ENCODE results near the gene TNFRSF14.

DNA sequence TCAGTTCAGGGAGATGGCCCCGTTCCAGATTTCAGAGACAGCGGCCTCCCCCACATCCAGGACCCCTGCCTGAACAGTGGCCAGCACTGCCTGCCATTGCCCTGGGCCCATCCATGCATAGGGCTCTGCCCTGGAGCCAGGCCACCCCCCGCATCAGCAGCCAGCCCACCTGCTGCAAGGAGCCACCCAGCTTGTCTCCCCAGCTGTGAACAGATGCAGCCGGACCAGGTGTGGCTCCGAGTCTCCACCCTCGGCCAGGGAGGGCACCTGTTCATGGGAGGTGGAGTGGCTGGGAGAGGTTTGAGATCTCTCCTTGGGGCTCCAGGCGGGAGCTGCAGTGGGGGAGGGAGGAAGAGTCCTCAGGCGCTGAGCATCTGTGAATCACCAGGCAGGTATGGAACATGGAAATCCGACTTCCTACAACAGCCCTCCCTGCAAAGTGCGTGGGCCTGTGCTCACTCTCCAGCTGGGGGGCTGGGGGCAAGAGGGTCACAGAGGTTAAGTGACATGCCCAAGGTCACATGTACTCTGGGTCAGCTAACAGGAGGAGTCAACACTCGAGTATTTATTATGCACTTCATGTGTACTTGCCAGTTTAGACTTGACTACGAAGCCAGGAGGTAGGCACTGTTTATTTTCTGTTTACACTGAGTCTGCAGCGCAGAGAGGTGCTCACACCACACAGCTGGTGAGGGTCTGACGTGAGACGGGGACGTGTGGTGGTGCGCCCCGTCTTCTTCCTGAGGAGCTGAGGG is 21.3 kb upstream of the TNFRSF14 start:
- TF ChIP-seq, protein P1, sequence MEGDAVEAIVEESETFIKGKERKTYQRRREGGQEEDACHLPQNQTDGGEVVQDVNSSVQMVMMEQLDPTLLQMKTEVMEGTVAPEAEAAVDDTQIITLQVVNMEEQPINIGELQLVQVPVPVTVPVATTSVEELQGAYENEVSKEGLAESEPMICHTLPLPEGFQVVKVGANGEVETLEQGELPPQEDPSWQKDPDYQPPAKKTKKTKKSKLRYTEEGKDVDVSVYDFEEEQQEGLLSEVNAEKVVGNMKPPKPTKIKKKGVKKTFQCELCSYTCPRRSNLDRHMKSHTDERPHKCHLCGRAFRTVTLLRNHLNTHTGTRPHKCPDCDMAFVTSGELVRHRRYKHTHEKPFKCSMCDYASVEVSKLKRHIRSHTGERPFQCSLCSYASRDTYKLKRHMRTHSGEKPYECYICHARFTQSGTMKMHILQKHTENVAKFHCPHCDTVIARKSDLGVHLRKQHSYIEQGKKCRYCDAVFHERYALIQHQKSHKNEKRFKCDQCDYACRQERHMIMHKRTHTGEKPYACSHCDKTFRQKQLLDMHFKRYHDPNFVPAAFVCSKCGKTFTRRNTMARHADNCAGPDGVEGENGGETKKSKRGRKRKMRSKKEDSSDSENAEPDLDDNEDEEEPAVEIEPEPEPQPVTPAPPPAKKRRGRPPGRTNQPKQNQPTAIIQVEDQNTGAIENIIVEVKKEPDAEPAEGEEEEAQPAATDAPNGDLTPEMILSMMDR (IDR thresholded peaks at IDR 0.05) = no peak
- no peak for TF ChIP-seq POLR2A (IDR thresholded peaks at IDR 0.05)
